Neural progenitor cell (in vitro differentiated cells): ENCODE data around the gene RAP1A.

Source experiments
- CTCF ChIP-seq: fragments of 200-600 bp; sonication (generic); IDR thresholded peaks from 2 replicates; pipeline ENCODE4 v1.5.1; 2017; ENCODE audit warnings: antibody characterized with exemption, mild to moderate bottlenecking
- EZH2 ChIP-seq: fragments of 200-600 bp; sonication (generic); IDR thresholded peaks from 2 replicates; pipeline ENCODE4 v1.6.1; 2017; ENCODE audit warnings: antibody characterized with exemption, mild to moderate bottlenecking, moderate library complexity
- EZH2phosphoT487 ChIP-seq: fragments of 200-600 bp; sonication (generic); IDR thresholded peaks from 2 replicates; pipeline ENCODE4 v1.6.1; 2017; ENCODE audit warnings: antibody characterized with exemption

- TF ChIP-seq CTCF: no peak
- no peak for TF ChIP-seq EZH2
- TF ChIP-seq EZH2phosphoT487: no peak
These were observed 29.2 kb downstream of the RAP1A start for GRCh38 chr1:111648806-111649205.
